PC-9 (cell line): ENCODE results near the gene DNAJC11. TPM values are rescaled to one million over a fixed set of nuclear protein-coding genes. Genes with fewer than 3 reads are reported as not detected.
A peak's percentile ranks its signal among the peaks of the same experiment; 100 is the strongest.

Experiments
- Bru-seq: library from RNA; stranded (reverse); fragments of 400-500 nt; gene quantifications from one replicate; lab custom pipeline; 2021; lab: Mats Ljungman, UMichigan
- BruChase-seq, 2 experiments: library from RNA; stranded (reverse); fragments of 400-500 nt; gene quantifications; one replicate each; lab custom pipeline; 2021; lab: Mats Ljungman, UMichigan
- BruUV-seq: library from RNA; stranded (reverse); fragments of 400-500 nt; replicated peaks from 2 replicates; lab custom pipeline; 2021; lab: Mats Ljungman, UMichigan
- CTCF ChIA-PET: fragments of 300-600 bp; sonication (Branson Sonifier 250); formaldehyde crosslinking; loops from one replicate; lab custom pipeline; 2022; ENCODE audit warnings: antibody characterized with exemption; lab: Charles Lee
- POLR2A ChIA-PET: fragments of 300-600 bp; sonication (Branson Sonifier 250); formaldehyde crosslinking; loops from one replicate; lab custom pipeline; 2022; ENCODE audit warnings: antibody characterized with exemption; ENCODE audit not compliant: unreplicated experiment; lab: Charles Lee
- DNase-seq, 2 experiments: peaks; one replicate each; pipeline versions ENCODE4 v3.0.0 to v3.0.0-alpha.2; 2015 to 2022; ENCODE audit warnings: mixed read lengths in 1 of 2
- H2AFZ ChIP-seq: fragments of 200-600 bp; sonication (generic); 2 replicates; pipeline ENCODE4 v1.8.1; 2017; ENCODE audit warnings: antibody characterized with exemption
- H3F3A ChIP-seq: fragments of 200-600 bp; sonication (generic); 2 replicates; pipeline ENCODE4 v1.8.1; 2017; ENCODE audit warnings: antibody characterized with exemption, mild to moderate bottlenecking, low read depth; ENCODE audit not compliant: insufficient read depth
- H3K27ac ChIP-seq: fragments of 200-600 bp; sonication (generic); 2 replicates; pipeline ENCODE4 v1.6.1; 2016; ENCODE audit warnings: mixed run types
- H3K27me3 ChIP-seq: fragments of 200-600 bp; sonication (generic); 2 replicates; pipeline ENCODE4 v1.6.1; 2016; ENCODE audit warnings: low read depth, mixed run types; ENCODE audit not compliant: insufficient read depth
- H3K36me3 ChIP-seq: fragments of 200-600 bp; sonication (generic); 2 replicates; pipeline ENCODE4 v1.6.1; 2016; ENCODE audit warnings: low read depth, mixed run types
- H3K4me1 ChIP-seq: fragments of 200-600 bp; sonication (generic); replicated peaks from 2 replicates; pipeline ENCODE4 v1.6.1; 2016; ENCODE audit warnings: mixed run types; ENCODE audit not compliant: insufficient read depth
- H3K4me2 ChIP-seq: fragments of 200-600 bp; sonication (generic); 2 replicates; pipeline ENCODE4 v1.6.1; 2017; ENCODE audit warnings: mixed run types
- H3K4me3 ChIP-seq: fragments of 200-600 bp; sonication (generic); 2 replicates; pipeline ENCODE4 v1.6.1; 2016; ENCODE audit warnings: mixed run types
- H3K79me2 ChIP-seq: fragments of 200-600 bp; sonication (generic); 2 replicates; pipeline ENCODE4 v1.6.1; 2017; ENCODE audit warnings: low read depth, mixed run types
- H3K9me2 ChIP-seq: fragments of 200-600 bp; sonication (generic); 2 replicates; pipeline ENCODE4 v1.8.1; 2017; ENCODE audit warnings: mild to moderate bottlenecking; ENCODE audit not compliant: insufficient read depth
- H3K9me3 ChIP-seq: fragments of 200-600 bp; sonication (generic); 2 replicates; pipeline ENCODE4 v1.8.1; 2016; ENCODE audit warnings: low read depth; ENCODE audit not compliant: insufficient read depth
- H4K20me1 ChIP-seq: fragments of 200-600 bp; sonication (generic); 2 replicates; pipeline ENCODE4 v1.8.1; 2017; ENCODE audit not compliant: insufficient read depth
- EZH2 ChIP-seq: fragments of 200-600 bp; sonication (generic); IDR thresholded peaks from 2 replicates; pipeline ENCODE4 v1.8.0; 2017; ENCODE audit warnings: antibody characterized with exemption, low read depth
- intact Hi-C: fragments of 100-400 bp; cut with micrococcal nuclease; formaldehyde crosslinking; loops from one replicate; pipeline ENCODE4 v1.10.0; 2022; ENCODE audit not compliant: unreplicated experiment
- long read RNA-seq: library from polyadenylated mRNA; stranded (forward); transcript quantifications from one replicate; pipeline ENCODE4 v2.0.0, GENCODE V29; 2022
- total RNA-seq: library from RNA; stranded (reverse); gene quantifications from 2 replicates; pipeline ENCODE4 v1.2.3, GENCODE V29; 2021
- TF ChIP-seq, protein P1 (sequence below): fragments of 200-600 bp; sonication (generic); conservative IDR thresholded peaks from 2 replicates; pipeline ENCODE4 v1.6.1; 2017; ENCODE audit warnings: mixed run types, antibody characterized with exemption, mild to moderate bottlenecking, moderate library complexity

Gene DNAJC11
- total RNA-seq (49.2 and 52.8 TPM in 2 replicates), Bru-seq, nascent RNA (percentile 80 among the genes with signal in this experiment), BruChase-seq, experiment 1, labeled RNA remaining after a 2-hour chase (percentile 74 among the genes with signal in this experiment), BruChase-seq, experiment 2, labeled RNA remaining after a 6-hour chase (percentile 82 among the genes with signal in this experiment)
- long read RNA-seq, transcript DNAJC11-202 (16 exons, 3,311 nt) = major isoform, 133 of 162 reads
- long read RNA-seq, partial matches to known transcripts = 12 of 162 reads
- long read RNA-seq, other reads (novel, unspliced or antisense) = 14 of 162 reads

DNA sequence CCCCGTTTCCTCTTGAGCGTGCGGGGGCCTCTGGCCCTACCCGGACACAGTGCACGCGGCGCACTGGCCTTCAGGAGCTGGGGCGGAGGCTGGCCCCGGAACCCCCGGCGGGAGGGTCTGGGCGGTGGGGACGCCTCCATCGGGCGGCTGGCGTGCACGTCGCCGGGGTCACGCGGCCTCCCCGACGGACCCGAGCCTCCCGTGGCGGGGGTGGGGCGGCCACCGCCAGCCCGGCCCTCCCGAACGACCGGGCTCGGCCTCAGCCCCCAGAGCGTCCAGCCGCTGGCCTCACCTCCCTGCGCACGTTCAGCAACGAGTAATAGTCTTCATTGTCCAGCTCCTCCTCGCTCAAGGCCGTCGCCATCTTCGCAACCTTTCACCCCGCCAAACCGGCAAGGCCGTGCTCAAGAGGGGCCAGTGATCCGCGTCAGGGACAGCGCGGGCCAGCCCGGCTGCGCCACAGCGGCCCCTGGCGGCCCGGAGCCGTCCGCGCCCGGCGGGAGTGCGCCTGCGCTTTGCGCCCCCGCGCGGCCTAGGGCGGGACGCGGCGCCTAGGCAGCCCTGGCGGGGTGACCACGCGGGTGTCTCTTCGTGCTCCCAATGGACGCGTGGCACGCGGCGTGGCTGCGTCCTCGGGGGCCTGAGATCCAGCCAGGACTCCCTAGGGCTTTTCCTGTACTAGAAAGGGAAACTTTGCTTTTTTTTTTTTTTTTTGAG, at the start of gene DNAJC11:
DNAJC11 (minus strand) TSS at position 380 of the 717 bp plus-strand sequence; CDS start at position 364, 16 bp downstream.
- no peaks in the 10 kb centered on the region for H3K9me2 ChIP-seq
- BruUV-seq = TSS peak; percentile 37
- H3K4me2 ChIP-seq = peak within 1 kb of the TSS; percentile 80
- H2AFZ ChIP-seq = peak within 1 kb of the TSS; percentile 77
- no peaks in the 10 kb centered on the region for H3K36me3 ChIP-seq
- TF ChIP-seq, protein P1, sequence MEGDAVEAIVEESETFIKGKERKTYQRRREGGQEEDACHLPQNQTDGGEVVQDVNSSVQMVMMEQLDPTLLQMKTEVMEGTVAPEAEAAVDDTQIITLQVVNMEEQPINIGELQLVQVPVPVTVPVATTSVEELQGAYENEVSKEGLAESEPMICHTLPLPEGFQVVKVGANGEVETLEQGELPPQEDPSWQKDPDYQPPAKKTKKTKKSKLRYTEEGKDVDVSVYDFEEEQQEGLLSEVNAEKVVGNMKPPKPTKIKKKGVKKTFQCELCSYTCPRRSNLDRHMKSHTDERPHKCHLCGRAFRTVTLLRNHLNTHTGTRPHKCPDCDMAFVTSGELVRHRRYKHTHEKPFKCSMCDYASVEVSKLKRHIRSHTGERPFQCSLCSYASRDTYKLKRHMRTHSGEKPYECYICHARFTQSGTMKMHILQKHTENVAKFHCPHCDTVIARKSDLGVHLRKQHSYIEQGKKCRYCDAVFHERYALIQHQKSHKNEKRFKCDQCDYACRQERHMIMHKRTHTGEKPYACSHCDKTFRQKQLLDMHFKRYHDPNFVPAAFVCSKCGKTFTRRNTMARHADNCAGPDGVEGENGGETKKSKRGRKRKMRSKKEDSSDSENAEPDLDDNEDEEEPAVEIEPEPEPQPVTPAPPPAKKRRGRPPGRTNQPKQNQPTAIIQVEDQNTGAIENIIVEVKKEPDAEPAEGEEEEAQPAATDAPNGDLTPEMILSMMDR = peak; percentile 48; the same call in 1 of the 2 replicates
- TF ChIP-seq EZH2 = no peak
- peak; percentile 64 to 89 for DNase-seq
- intact Hi-C loops = no loop called here
- CTCF ChIA-PET = interaction anchor here (0.7 to 0.9 kb wide), 2 partner anchors 83 to 163 kb away, joined by 6 to 13 read pairs; partner anchors contain the start of gene CAMTA1
- H3K27me3 ChIP-seq = no peaks in the 10 kb centered on the region; the same call in 1 of the 2 replicates
- H3K79me2 ChIP-seq = peaks cover 35% of the 10 kb centered on the region
- 0 out of 2 replicates have a peak, but pooled peaks cover 6% of the 10 kb centered on the region for H3K4me1 ChIP-seq
- POLR2A ChIA-PET = interaction anchor here (0.6 to 0.7 kb wide), 3 partner anchors 35 to 1377 kb away, joined by 3 to 6 read pairs (median 4); no protein-coding TSS in a partner anchor
- 0 out of 2 replicates have a peak, but pooled peaks cover 10% of the 10 kb centered on the region for H4K20me1 ChIP-seq
- no peaks in the 10 kb centered on the region for H3F3A ChIP-seq
- H3K27ac ChIP-seq = no peak within 1 kb of the TSS
- H3K4me3 ChIP-seq = peak within 1 kb of the TSS; percentile 81
- H3K9me3 ChIP-seq = no peaks in the 10 kb centered on the region

- BruUV-seq = no TSS peak
These were observed 48.9 kb upstream of the DNAJC11 start for GRCh38 chr1:6750490-6750889.

GRCh38 chr1:6747674-6748073, 46.1 kb upstream of the DNAJC11 start:
- Histone ChIP-seq H3K27ac (no peak overlapping the region), H3K4me3 (no peak overlapping the region), H3K4me2 (no peak overlapping the region), H3K79me2 (no peaks in the 10 kb centered on the region), H3K36me3 (no peaks in the 10 kb centered on the region), H2AFZ (no peak overlapping the region), H3K9me2 (no peaks in the 10 kb centered on the region), H4K20me1 (no peaks in the 10 kb centered on the region), H3F3A (no peaks in the 10 kb centered on the region), H3K9me3 (no peaks in the 10 kb centered on the region), H3K27me3 (peaks cover 14% of the 10 kb centered on the region; the same call in 1 of the 2 replicates), H3K4me1 (no peaks in the 10 kb centered on the region)
- TF ChIP-seq EZH2 = no peak
- TF ChIP-seq, protein P1 = no peak
- POLR2A ChIA-PET = no interaction called here
- intact Hi-C loops = no loop called here
- DNase-seq = no peak
- CTCF ChIA-PET = no interaction called here
- no TSS peak for BruUV-seq

More at GRCh38 chr1:6750490-6750889, 48.9 kb upstream of the DNAJC11 start:
- H3K27me3 ChIP-seq = peaks cover 20% of the 10 kb centered on the region; the same call in 1 of the 2 replicates
- no peaks in the 10 kb centered on the region for H3K9me2 ChIP-seq
- no peak for TF ChIP-seq EZH2
- TF ChIP-seq, protein P1 = no peak
- H3K36me3 ChIP-seq = no peaks in the 10 kb centered on the region
- H3K79me2 ChIP-seq = no peaks in the 10 kb centered on the region
- no peaks in the 10 kb centered on the region for H3K9me3 ChIP-seq
- H3K4me1 ChIP-seq = no peaks in the 10 kb centered on the region
- no peak overlapping the region for H3K4me3 ChIP-seq
- intact Hi-C loops = no loop called here
- H3K4me2 ChIP-seq = no peak overlapping the region
- CTCF ChIA-PET = interaction anchor here (0.7 kb wide), 1 partner anchor 896 kb away, joined by 5 read pairs; no protein-coding TSS in a partner anchor
- no peak overlapping the region for H3K27ac ChIP-seq
- no peaks in the 10 kb centered on the region for H3F3A ChIP-seq
- POLR2A ChIA-PET = no interaction called here
- DNase-seq = no peak
- H2AFZ ChIP-seq = no peak overlapping the region
- no peaks in the 10 kb centered on the region for H4K20me1 ChIP-seq
